ENCODE results near the gene GARIN5A. TPM values are rescaled to one million over a fixed set of nuclear protein-coding genes. Genes with fewer than 3 reads are reported as not detected.

Gene GARIN5A
- total RNA-seq, 4 donors from 2014 or later = 0.55 to 4.2 (median 0.79) TPM; not detected in 1

- WGBS, 2 donors (ENCODE audit: low coverage in 1 of 2) = 3 to 11% methylated on average over 5 to 9 of the region's 12 CpGs
- in situ Hi-C loops (cut with MboI; ENCODE audit: low pct_ligation_motif_present in 1 of 4, low pct_unique_long_range_greater_than_20kb in 1 of 4, low sequenced_read_pairs in 3 of 4) (no loop called here), intact Hi-C loops (cut with DNase I; ENCODE audit: low total_unique reads) (no loop called here)
- H3K27ac ChIP-seq = no peak overlapping the region
- no peaks in the 10 kb centered on the region for H3K9me3 ChIP-seq
- DNase-seq = no peak
- H3K4me3 ChIP-seq = no peak overlapping the region
- peaks cover 0 to 4% (median 0%) of the 10 kb centered on the region in 4 donors for H3K4me1 ChIP-seq
- TF ChIP-seq POLR2A (IDR thresholded peaks at IDR 0.05) = no peak
- TF ChIP-seq, protein P1, sequence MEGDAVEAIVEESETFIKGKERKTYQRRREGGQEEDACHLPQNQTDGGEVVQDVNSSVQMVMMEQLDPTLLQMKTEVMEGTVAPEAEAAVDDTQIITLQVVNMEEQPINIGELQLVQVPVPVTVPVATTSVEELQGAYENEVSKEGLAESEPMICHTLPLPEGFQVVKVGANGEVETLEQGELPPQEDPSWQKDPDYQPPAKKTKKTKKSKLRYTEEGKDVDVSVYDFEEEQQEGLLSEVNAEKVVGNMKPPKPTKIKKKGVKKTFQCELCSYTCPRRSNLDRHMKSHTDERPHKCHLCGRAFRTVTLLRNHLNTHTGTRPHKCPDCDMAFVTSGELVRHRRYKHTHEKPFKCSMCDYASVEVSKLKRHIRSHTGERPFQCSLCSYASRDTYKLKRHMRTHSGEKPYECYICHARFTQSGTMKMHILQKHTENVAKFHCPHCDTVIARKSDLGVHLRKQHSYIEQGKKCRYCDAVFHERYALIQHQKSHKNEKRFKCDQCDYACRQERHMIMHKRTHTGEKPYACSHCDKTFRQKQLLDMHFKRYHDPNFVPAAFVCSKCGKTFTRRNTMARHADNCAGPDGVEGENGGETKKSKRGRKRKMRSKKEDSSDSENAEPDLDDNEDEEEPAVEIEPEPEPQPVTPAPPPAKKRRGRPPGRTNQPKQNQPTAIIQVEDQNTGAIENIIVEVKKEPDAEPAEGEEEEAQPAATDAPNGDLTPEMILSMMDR (IDR thresholded peaks at IDR 0.05) = no peak
- TF ChIP-seq EP300 (IDR thresholded peaks at IDR 0.05; ENCODE audit: low read depth) = no peak
- no peak for TF ChIP-seq POLR2AphosphoS5 (IDR thresholded peaks at IDR 0.05)
- H3K27me3 ChIP-seq = peaks cover 11% of the 10 kb centered on the region
- H3K36me3 ChIP-seq = no peaks in the 10 kb centered on the region
Observed at GRCh38 chr19:50492303-50493052, 15.8 kb upstream of the GARIN5A start.

GRCh38 chr19:50490991-50491472 lies 14.4 kb upstream of the GARIN5A start:
- TF ChIP-seq POLR2AphosphoS5 (IDR thresholded peaks at IDR 0.05) = no peak
- TF ChIP-seq POLR2A (IDR thresholded peaks at IDR 0.05) = no peak
- TF ChIP-seq EP300 (IDR thresholded peaks at IDR 0.05; ENCODE audit: low read depth) = no peak
- TF ChIP-seq, protein P1 (IDR thresholded peaks at IDR 0.05) = no peak
- Histone ChIP-seq H3K27ac (no peak overlapping the region), H3K9me3 (no peaks in the 10 kb centered on the region), H3K36me3 (no peaks in the 10 kb centered on the region), H3K4me1 (peaks cover 0 to 4% (median 0%) of the 10 kb centered on the region in 4 donors), H3K27me3 (peaks cover 20% of the 10 kb centered on the region), H3K4me3 (no peak overlapping the region)
- 35 to 43% methylated on average over 17 to 26 of the region's 26 CpGs for WGBS, 2 donors (ENCODE audit: low coverage in 1 of 2)
- DNase-seq = no peak
- in situ Hi-C loops (cut with MboI; ENCODE audit: low pct_ligation_motif_present in 1 of 4, low pct_unique_long_range_greater_than_20kb in 1 of 4, low sequenced_read_pairs in 3 of 4) = no loop called here
- intact Hi-C loops (cut with DNase I; ENCODE audit: low total_unique reads) = no loop called here

GRCh38 chr19:50490411-50490811 lies 13.8 kb upstream of the GARIN5A start:
- TF ChIP-seq POLR2A (IDR thresholded peaks at IDR 0.05) = no peak
- TF ChIP-seq, protein P1 (IDR thresholded peaks at IDR 0.05) = no peak
- TF ChIP-seq EP300 (IDR thresholded peaks at IDR 0.05; ENCODE audit: low read depth) = no peak
- no peak for TF ChIP-seq POLR2AphosphoS5 (IDR thresholded peaks at IDR 0.05)
- Histone ChIP-seq H3K36me3 (no peaks in the 10 kb centered on the region), H3K4me3 (no peak overlapping the region), H3K27me3 (peaks cover 20% of the 10 kb centered on the region), H3K4me1 (peaks cover 0 to 4% (median 0%) of the 10 kb centered on the region in 4 donors), H3K9me3 (no peaks in the 10 kb centered on the region), H3K27ac (no peak overlapping the region)
- no peak for DNase-seq
- WGBS, 2 donors (ENCODE audit: low coverage in 1 of 2) = 95 to 100% methylated on average over 6 to 18 of the region's 18 CpGs
- intact Hi-C loops (cut with DNase I; ENCODE audit: low total_unique reads) = no loop called here
- in situ Hi-C loops (cut with MboI; ENCODE audit: low pct_ligation_motif_present in 1 of 4, low pct_unique_long_range_greater_than_20kb in 1 of 4, low sequenced_read_pairs in 3 of 4) = no loop called here

- intact Hi-C loops (cut with DNase I; ENCODE audit: low total_unique reads) = no loop called here
- Histone ChIP-seq H3K4me3 (no peak overlapping the region), H3K9me3 (no peaks in the 10 kb centered on the region), H3K36me3 (no peaks in the 10 kb centered on the region), H3K27ac (no peak overlapping the region), H3K27me3 (peaks cover 20% of the 10 kb centered on the region), H3K4me1 (peaks cover 0 to 4% (median 0%) of the 10 kb centered on the region in 4 donors)
- TF ChIP-seq, protein P1 (IDR thresholded peaks at IDR 0.05) = no peak
- in situ Hi-C loops (cut with MboI; ENCODE audit: low pct_ligation_motif_present in 1 of 4, low pct_unique_long_range_greater_than_20kb in 1 of 4, low sequenced_read_pairs in 3 of 4) = no loop called here
- WGBS, 2 donors (ENCODE audit: low coverage in 1 of 2) = 55 to 68% methylated on average over 15 to 24 of the region's 24 CpGs
- DNase-seq = no peak
Observed at GRCh38 chr19:50489461-50490011, 12.9 kb upstream of the GARIN5A start.
